ENCODE data around the gene MBNL2. TPM values are rescaled to one million over a fixed set of nuclear protein-coding genes. Genes with fewer than 3 reads are reported as not detected.

The MBNL2 gene
- total and polyA plus RNA-seq, 2 of the 13 experiments (the other 11 are each of a cell fraction or from before 2014, with no cell fraction given), result 30.8 to 59.0 TPM

- CTCF ChIA-PET (ENCODE audit: low intra/inter-chr PET ratio, low total read pairs), result no interaction called here
- H3K79me2 ChIP-seq (ENCODE audit: insufficient read depth, low read length), result peaks cover 43% of the 10 kb centered on the region
- TSS peak; percentile 17 for BruUV-seq (replicated peaks)
Observed at GRCh38 chr13:97334690-97335089, 112.6 kb downstream of the MBNL2 start.

More at GRCh38 chr13:97334690-97335089, 112.6 kb downstream of the MBNL2 start:
- no peaks in the 10 kb centered on the region for H3K27me3 ChIP-seq (ENCODE audit: control insufficient read depth in 1 of 2, insufficient read depth in 2 of 2, low read length in 2 of 2)
- over 99% methylated on average over 3 of the region's 3 CpGs for WGBS (ENCODE audit: low lambda C conversion rate)
- H3K4me1 ChIP-seq (ENCODE audit: insufficient read depth, low read length), result no peaks in the 10 kb centered on the region
- DNase-seq (ENCODE audit: low spot score), result no peak
- TF ChIP-seq IRF2 (CRISPR knock-in tag; IDR thresholded peaks at IDR 0.05) (no peak), SOX5 (CRISPR knock-in tag; IDR thresholded peaks at IDR 0.05; ENCODE audit: borderline replicate concordance) (no peak), ZNF780A (CRISPR knock-in tag; IDR thresholded peaks at IDR 0.05) (no peak), CEBPG (CRISPR knock-in tag; IDR thresholded peaks at IDR 0.05) (no peak), TGIF2 (CRISPR knock-in tag; IDR thresholded peaks at IDR 0.05) (no peak), ZNF281 (CRISPR knock-in tag; IDR thresholded peaks at IDR 0.05; ENCODE audit: borderline replicate concordance) (no peak), CREBL2 (CRISPR knock-in tag; IDR thresholded peaks at IDR 0.05; ENCODE audit: borderline replicate concordance) (no peak), ZNF382 (CRISPR knock-in tag; IDR thresholded peaks at IDR 0.05; ENCODE audit: borderline replicate concordance) (no peak), ZNF580 (CRISPR knock-in tag; IDR thresholded peaks at IDR 0.05; ENCODE audit: borderline replicate concordance, low read depth) (no peak), CREB3 (CRISPR knock-in tag; IDR thresholded peaks at IDR 0.05) (no peak), ATRX (CRISPR knock-in tag; IDR thresholded peaks at IDR 0.05; ENCODE audit: borderline replicate concordance) (no peak), MAFK (conservative IDR thresholded peaks at IDR 0.05 in 1 of 2, IDR thresholded peaks at IDR 0.05 in 1 of 2; ENCODE audit: low read length in 2 of 2) (no peak)
- no peak overlapping the region for H2AFZ ChIP-seq (ENCODE audit: low read length)
- no peaks in the 10 kb centered on the region for H3K9me3 ChIP-seq (ENCODE audit: low read length)
- no peak overlapping the region for H3K27ac ChIP-seq (ENCODE audit: extremely low read length, insufficient read depth, low read length)
- ATAC-seq, result no peak
- in situ Hi-C loops (cut with HindIII; ENCODE audit: extremely low pct_ligation_motif_present, low pct_unique_long_range_greater_than_20kb) (no loop called here), intact Hi-C loops (cut with micrococcal nuclease; ENCODE audit: unreplicated experiment) (no loop called here)
- POLR2A ChIA-PET, result no interaction called here
- H3K4me2 ChIP-seq (ENCODE audit: low read depth, low read length), result no peak overlapping the region
- no peak for FAIRE-seq
- no peak overlapping the region for H3K4me3 ChIP-seq (replicated peaks in 1 of 3; ENCODE audit: insufficient read depth in 1 of 3, low read depth in 2 of 3, low read length in 3 of 3)
- H3K36me3 ChIP-seq (replicated peaks in 1 of 2; ENCODE audit: control insufficient read depth in 1 of 2, insufficient read depth in 2 of 2, low read length in 2 of 2), result peaks cover 33 to 75% of the 10 kb centered on the region in 2 experiments
- H4K20me1 ChIP-seq (ENCODE audit: insufficient read depth, low read length), result peaks cover 41% of the 10 kb centered on the region
- no peak overlapping the region for H3K9ac ChIP-seq (ENCODE audit: insufficient read depth, low read depth, low read length)
